ENCODE results near the gene IQCM.

DNA sequence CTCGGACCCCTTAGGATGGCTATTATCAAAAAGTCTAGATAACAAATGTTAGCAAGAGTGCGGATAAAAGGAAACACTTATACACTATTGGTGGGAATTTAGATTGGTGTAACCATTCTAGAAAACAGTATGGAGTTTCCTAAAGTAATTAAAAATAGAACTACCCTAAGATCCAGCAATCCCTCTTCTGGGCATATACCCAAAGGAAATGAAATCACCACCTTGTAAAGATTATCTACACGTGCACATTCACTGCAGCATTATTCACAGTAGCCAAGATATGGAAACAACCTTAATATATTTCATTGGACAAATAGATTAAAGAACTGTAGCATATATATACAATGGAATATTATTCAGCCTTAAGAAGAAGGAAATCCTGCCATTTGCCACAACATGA is 462.4 kb downstream of the IQCM start:
- TF ChIP-seq POLR2A (IDR thresholded peaks at IDR 0.05; ENCODE audit: low read depth, low read length): no peak
- no peak for TF ChIP-seq FOS (IDR thresholded peaks at IDR 0.05; ENCODE audit: borderline replicate concordance, insufficient read depth, low read length)
